HCT116 (cell line): Measurements from ENCODE around the gene SLC9A9. TPM values are rescaled to one million over a fixed set of nuclear protein-coding genes. Genes with fewer than 3 reads are reported as not detected.

Source experiments
- ATAC-seq: fragments of 200-7000 bp; cut with Tn5 transposase; 2 replicates; pipeline ENCODE4 v1.9.1; 2020; ENCODE audit warnings: mild to moderate bottlenecking, moderate library complexity
- BruUV-seq: library from RNA; stranded (reverse); fragments of 400-500 nt; replicated peaks from 2 replicates; lab custom pipeline; 2021; lab: Mats Ljungman, UMichigan
- CTCF ChIA-PET: fragments of 300-600 bp; sonication (Branson Sonifier 250); formaldehyde crosslinking; loops from one replicate; lab custom pipeline; 2021; ENCODE audit warnings: antibody characterized with exemption; lab: Charles Lee
- POLR2A ChIA-PET: fragments of 300-600, 350-600 bp; sonication (Branson Sonifier 250); formaldehyde crosslinking; loops from one replicate; lab custom pipeline; 2021; ENCODE audit warnings: antibody characterized with exemption; lab: Charles Lee
- RAD21 ChIA-PET, 2 experiments: fragments of 300-600 bp; sonication (Branson Sonifier 250); formaldehyde crosslinking; loops; one replicate each; lab custom pipeline; 2023; ENCODE audit warnings: low total read pairs in 2 of 2; ENCODE audit not compliant: uncharacterized antibody in 2 of 2, unreplicated experiment in 2 of 2, low non-redundant PET in 1 of 2; lab: Charles Lee
- DNase-seq: peaks from one replicate; pipeline ENCODE4 v3.0.0-alpha.2; 2010; ENCODE audit warnings: low read depth, low spot score
- H2AFZ ChIP-seq: fragments of 200-600 bp; shearing (Covaris generic), sonication (generic); 2 replicates; pipeline ENCODE4 v1.6.1; 2017; ENCODE audit warnings: low read depth, mixed run types, mixed read lengths, antibody characterized with exemption, low read length; ENCODE audit not compliant: poor library complexity, severe bottlenecking
- H3K27ac ChIP-seq: 2 replicates; pipeline ENCODE4 v1.5.1; 2012; ENCODE audit warnings: low read depth, low read length
- H3K27me3 ChIP-seq: fragments of 200-600 bp; sonication (generic); 2 replicates; pipeline ENCODE4 v1.6.1; 2016; ENCODE audit warnings: mixed run types, low read length, mixed read lengths; ENCODE audit not compliant: insufficient read depth
- H3K36me3 ChIP-seq, 2 experiments: fragments of 200-500 bp in 1 of 2; fragments of 200-600 bp in 1 of 2; sonication (Bioruptor generic) in 1 of 2; sonication (generic) in 1 of 2; 2 replicates each; pipeline versions ENCODE4 v1.5.1 to v1.6.1; 2014 to 2016; ENCODE audit warnings: low read length in 2 of 2, inconsistent platforms in 1 of 2, mixed read lengths in 1 of 2, mixed run types in 1 of 2; ENCODE audit not compliant: insufficient read depth in 2 of 2, control insufficient read depth in 1 of 2
- H3K4me1 ChIP-seq, 2 experiments: fragments of 200-600 bp in 1 of 2; sonication (generic) in 1 of 2; 2 replicates each; pipeline versions ENCODE4 v1.5.1 to v1.6.1; 2012 to 2017; ENCODE audit warnings: low read length in 2 of 2, inconsistent platforms in 1 of 2, mild to moderate bottlenecking in 1 of 2, mixed read lengths in 1 of 2, mixed run types in 1 of 2, moderate library complexity in 1 of 2; ENCODE audit not compliant: insufficient read depth in 2 of 2, control insufficient read depth in 1 of 2
- H3K4me2 ChIP-seq: fragments of 200-600 bp; sonication (generic); 2 replicates; pipeline ENCODE4 v1.6.1; 2017; ENCODE audit warnings: mixed run types, low read length, mixed read lengths
- H3K4me3 ChIP-seq, 2 experiments: fragments of 200-600 bp in 1 of 2; sonication (generic) in 1 of 2; replicated peaks in 1 of 2; 2 replicates each; pipeline ENCODE4 v1.5.1; 2011 to 2016; ENCODE audit warnings: low read length in 2 of 2, control low read depth in 1 of 2, low read depth in 1 of 2, mild to moderate bottlenecking in 1 of 2, mixed read lengths in 1 of 2, mixed run types in 1 of 2
- H3K79me2 ChIP-seq: fragments of 200-600 bp; sonication (generic); 2 replicates; pipeline ENCODE4 v1.6.1; 2017; ENCODE audit warnings: mild to moderate bottlenecking, mixed run types, low read length, moderate library complexity, mixed read lengths; ENCODE audit not compliant: insufficient read depth
- H3K9ac ChIP-seq: fragments of 200-600 bp; sonication (generic); 2 replicates; pipeline ENCODE4 v1.6.1; 2016; ENCODE audit warnings: low read length, mixed read lengths
- H3K9me2 ChIP-seq: fragments of 200-600 bp; sonication (generic), shearing (Covaris generic); 2 replicates; pipeline ENCODE4 v1.6.1; 2017; ENCODE audit warnings: mixed run types, mild to moderate bottlenecking, moderate library complexity; ENCODE audit not compliant: insufficient read depth
- H3K9me3 ChIP-seq, 2 experiments: fragments of 200-500 bp in 1 of 2; fragments of 200-600 bp in 1 of 2; sonication (Bioruptor generic) in 1 of 2; sonication (generic) in 1 of 2; 2 replicates each; pipeline ENCODE4 v1.6.1; 2014 to 2017; ENCODE audit warnings: low read length in 2 of 2, mixed read lengths in 2 of 2, inconsistent platforms in 1 of 2, low read depth in 1 of 2, mild to moderate bottlenecking in 1 of 2, mixed run types in 1 of 2, moderate library complexity in 1 of 2; ENCODE audit not compliant: control insufficient read depth in 1 of 2, insufficient read depth in 1 of 2
- H4K20me1 ChIP-seq: fragments of 200-600 bp; sonication (generic), shearing (Covaris generic); 2 replicates; pipeline ENCODE4 v1.6.1; 2017; ENCODE audit warnings: mixed run types, mild to moderate bottlenecking, moderate library complexity; ENCODE audit not compliant: insufficient read depth
- ATF3 ChIP-seq: IDR thresholded peaks from 2 replicates; pipeline ENCODE4 v1.6.1; 2012
- CBX3 ChIP-seq: IDR thresholded peaks from 2 replicates; pipeline ENCODE4 v1.6.1; 2012; ENCODE audit warnings: low read depth
- CEBPB ChIP-seq: IDR thresholded peaks from 2 replicates; pipeline ENCODE4 v1.6.1; 2012; ENCODE audit warnings: low read depth
- CTCF ChIP-seq, 3 experiments: fragments of 200-600 bp in 1 of 3; sonication (generic) in 1 of 3; IDR thresholded peaks in 2 of 3; conservative IDR thresholded peaks in 1 of 3; 2 replicates each; pipeline ENCODE4 v1.5.1; 2012 to 2017; ENCODE audit warnings: low read depth in 2 of 3, low read length in 2 of 3, antibody characterized with exemption in 1 of 3, borderline replicate concordance in 1 of 3, control low read depth in 1 of 3, mild to moderate bottlenecking in 1 of 3, mixed read lengths in 1 of 3, mixed run types in 1 of 3, moderate library complexity in 1 of 3; ENCODE audit not compliant: insufficient read depth in 1 of 3
- ELF1 ChIP-seq: IDR thresholded peaks from 2 replicates; pipeline ENCODE4 v1.6.1; 2012; ENCODE audit warnings: low read depth, borderline replicate concordance
- EZH2 ChIP-seq: fragments of 200-600 bp; sonication (generic); IDR thresholded peaks from 2 replicates; pipeline ENCODE4 v1.6.1; 2017; ENCODE audit warnings: antibody characterized with exemption, mixed run types
- EZH2phosphoT487 ChIP-seq: fragments of 200-600 bp; IDR thresholded peaks from 2 replicates; pipeline ENCODE4 v1.6.1; 2018; ENCODE audit warnings: antibody characterized with exemption, borderline replicate concordance
- FOSL1 ChIP-seq: IDR thresholded peaks from 2 replicates; pipeline ENCODE4 v1.6.1; 2012; ENCODE audit warnings: low read depth
- JUND ChIP-seq: IDR thresholded peaks from 2 replicates; pipeline ENCODE4 v1.6.1; 2012
- MAX ChIP-seq: IDR thresholded peaks from 2 replicates; pipeline ENCODE4 v1.6.1; 2012
- POLR2AphosphoS5 ChIP-seq: IDR thresholded peaks from 2 replicates; pipeline ENCODE4 v1.6.1; 2011; ENCODE audit warnings: mild to moderate bottlenecking, low read depth, low read length, moderate library complexity
- RAD21 ChIP-seq: IDR thresholded peaks from 2 replicates; pipeline ENCODE4 v1.6.1; 2012; ENCODE audit warnings: low read depth, mild to moderate bottlenecking
- SIN3A ChIP-seq: IDR thresholded peaks from 2 replicates; pipeline ENCODE4 v1.6.1; 2012; ENCODE audit warnings: low read depth
- SP1 ChIP-seq: IDR thresholded peaks from 2 replicates; pipeline ENCODE4 v1.6.1; 2012; ENCODE audit warnings: low read depth
- SRF ChIP-seq: IDR thresholded peaks from 2 replicates; pipeline ENCODE4 v1.6.1; 2012; ENCODE audit warnings: low read depth
- TCF7L2 ChIP-seq: IDR thresholded peaks from 2 replicates; pipeline ENCODE4 v1.7.0; 2011; ENCODE audit warnings: borderline replicate concordance, inconsistent platforms; ENCODE audit not compliant: insufficient read depth, insufficient read length; ENCODE audit errors: extremely low read depth
- YY1 ChIP-seq: IDR thresholded peaks from 2 replicates; pipeline ENCODE4 v1.6.1; 2011; ENCODE audit warnings: low read length, low read depth, moderate library complexity, mild to moderate bottlenecking; ENCODE audit not compliant: insufficient replicate concordance; ENCODE audit errors: extremely low read depth
- ZBTB33 ChIP-seq: IDR thresholded peaks from 2 replicates; pipeline ENCODE4 v1.6.1; 2011; ENCODE audit warnings: mild to moderate bottlenecking, low read length, moderate library complexity; ENCODE audit not compliant: insufficient replicate concordance; ENCODE audit errors: extremely low read depth
- ZNF274 ChIP-seq: fragments of 200-500 bp; sonication (Bioruptor generic); IDR thresholded peaks from 2 replicates; pipeline ENCODE4 v1.6.1; 2014; ENCODE audit warnings: mild to moderate bottlenecking, low read depth, low read length, inconsistent platforms
- intact Hi-C: fragments of 100-400 bp; cut with micrococcal nuclease; formaldehyde crosslinking; loops from 2 replicates; pipeline ENCODE4 v1.10.0; 2022
- total RNA-seq: library from RNA; stranded (reverse); gene quantifications from one replicate; pipeline ENCODE4 v1.2.1, GENCODE V29; 2021; ENCODE audit not compliant: unreplicated experiment
- TF ChIP-seq, protein P1 (sequence below): IDR thresholded peaks from 2 replicates; pipeline ENCODE4 v1.6.1; 2012; ENCODE audit warnings: low read depth

The SLC9A9 gene
- total RNA-seq, 1 experiment from 2014 or later = 0.20 TPM

GRCh38 chr3:143770391-143770790 lies 77.9 kb downstream of the SLC9A9 start:
- no peaks in the 10 kb centered on the region for H3K9me3 ChIP-seq
- H3K9me2 ChIP-seq = no peaks in the 10 kb centered on the region
- no peaks in the 10 kb centered on the region for H4K20me1 ChIP-seq
- H2AFZ ChIP-seq = no peak overlapping the region
- no peak overlapping the region for H3K4me2 ChIP-seq
- no peak for DNase-seq
- H3K4me1 ChIP-seq = no peaks in the 10 kb centered on the region
- no peak for ATAC-seq
- 0 out of 2 replicates have a peak, but pooled peaks cover 5% of the 10 kb centered on the region for H3K27me3 ChIP-seq
- POLR2A ChIA-PET = no interaction called here
- intact Hi-C loops = no loop called here
- H3K36me3 ChIP-seq = no peaks in the 10 kb centered on the region
- H3K4me3 ChIP-seq = no peak overlapping the region
- no TSS peak for BruUV-seq
- RAD21 ChIA-PET = no interaction called here
- TF ChIP-seq ELF1 (no peak), EZH2phosphoT487 (no peak), POLR2AphosphoS5 (no peak), SRF (no peak), SP1 (no peak), EZH2 (no peak), FOSL1 (no peak), SIN3A (no peak), CBX3 (no peak), JUND (no peak), CTCF (IDR thresholded peaks at IDR 0.05 in 2 of 3, conservative IDR thresholded peaks at IDR 0.05 in 1 of 3; ENCODE audit: borderline replicate concordance in 1 of 3, insufficient read depth in 1 of 3, low read depth in 2 of 3, low read length in 2 of 3) (no peak), MAX (no peak), RAD21 (no peak), ZBTB33 (no peak), ZNF274 (no peak), CEBPB (no peak), ATF3 (no peak), YY1 (no peak), TCF7L2 (no peak)
- TF ChIP-seq, protein P1, sequence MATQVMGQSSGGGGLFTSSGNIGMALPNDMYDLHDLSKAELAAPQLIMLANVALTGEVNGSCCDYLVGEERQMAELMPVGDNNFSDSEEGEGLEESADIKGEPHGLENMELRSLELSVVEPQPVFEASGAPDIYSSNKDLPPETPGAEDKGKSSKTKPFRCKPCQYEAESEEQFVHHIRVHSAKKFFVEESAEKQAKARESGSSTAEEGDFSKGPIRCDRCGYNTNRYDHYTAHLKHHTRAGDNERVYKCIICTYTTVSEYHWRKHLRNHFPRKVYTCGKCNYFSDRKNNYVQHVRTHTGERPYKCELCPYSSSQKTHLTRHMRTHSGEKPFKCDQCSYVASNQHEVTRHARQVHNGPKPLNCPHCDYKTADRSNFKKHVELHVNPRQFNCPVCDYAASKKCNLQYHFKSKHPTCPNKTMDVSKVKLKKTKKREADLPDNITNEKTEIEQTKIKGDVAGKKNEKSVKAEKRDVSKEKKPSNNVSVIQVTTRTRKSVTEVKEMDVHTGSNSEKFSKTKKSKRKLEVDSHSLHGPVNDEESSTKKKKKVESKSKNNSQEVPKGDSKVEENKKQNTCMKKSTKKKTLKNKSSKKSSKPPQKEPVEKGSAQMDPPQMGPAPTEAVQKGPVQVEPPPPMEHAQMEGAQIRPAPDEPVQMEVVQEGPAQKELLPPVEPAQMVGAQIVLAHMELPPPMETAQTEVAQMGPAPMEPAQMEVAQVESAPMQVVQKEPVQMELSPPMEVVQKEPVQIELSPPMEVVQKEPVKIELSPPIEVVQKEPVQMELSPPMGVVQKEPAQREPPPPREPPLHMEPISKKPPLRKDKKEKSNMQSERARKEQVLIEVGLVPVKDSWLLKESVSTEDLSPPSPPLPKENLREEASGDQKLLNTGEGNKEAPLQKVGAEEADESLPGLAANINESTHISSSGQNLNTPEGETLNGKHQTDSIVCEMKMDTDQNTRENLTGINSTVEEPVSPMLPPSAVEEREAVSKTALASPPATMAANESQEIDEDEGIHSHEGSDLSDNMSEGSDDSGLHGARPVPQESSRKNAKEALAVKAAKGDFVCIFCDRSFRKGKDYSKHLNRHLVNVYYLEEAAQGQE = no peak
- H3K27ac ChIP-seq = no peak overlapping the region
- no peaks in the 10 kb centered on the region for H3K79me2 ChIP-seq
- H3K9ac ChIP-seq = no peak overlapping the region
- CTCF ChIA-PET = no interaction called here
